ENCODE measurements around the gene OSBPL5. TPM values are rescaled to one million over a fixed set of nuclear protein-coding genes. Genes with fewer than 3 reads are reported as not detected.

OSBPL5 gene
- total RNA-seq, 1 donor from 2014 or later = 31.4 TPM

GRCh38 chr11:3037945-3038271, 127.2 kb downstream of the OSBPL5 start:
- no peak for TF ChIP-seq CTCF (conservative IDR thresholded peaks at IDR 0.05)
- Mint-ChIP-seq H3K36me3 (ENCODE audit: low read depth) (peaks cover 6% of the 10 kb centered on the region), H3K27ac (ENCODE audit: unreplicated experiment) (no peak overlapping the region), H3K27me3 (ENCODE audit: low read depth) (no peaks in the 10 kb centered on the region), H3K4me3 (no peak overlapping the region), H3K9me3 (no peaks in the 10 kb centered on the region), H3K4me1 (peaks cover 4% of the 10 kb centered on the region)
- DNase-seq (ENCODE audit: low read depth, low spot score) = no peak

Other genes starting within 250 kb of the OSBPL5 start
- 1.1 and 1.6 TPM in 2 replicates for gene PHLDA2, start 235.9 kb downstream of the OSBPL5 start, total RNA-seq
- gene NAP1L4, start 173.0 kb downstream of the OSBPL5 start, total RNA-seq = 219 and 224 TPM in 2 replicates
- 59.2 and 61.8 TPM in 2 replicates for gene CARS1, start 107.9 kb downstream of the OSBPL5 start, total RNA-seq
- not detected in 2 replicates for gene MRGPRG, start 53.5 kb upstream of the OSBPL5 start, total RNA-seq
- gene MRGPRE, start 67.1 kb upstream of the OSBPL5 start, total RNA-seq = not detected in 2 replicates
- 70.4 and 71.7 TPM in 2 replicates for gene ZNF195, start 213.8 kb upstream of the OSBPL5 start, total RNA-seq